Right lobe of liver (tissue), 4 donors: Measurements from ENCODE around the gene WDR48.

Experiments used
- CTCF ChIP-seq, 4 donors: fragments of 200-600 bp in 3 of 4; fragments of 450-650 bp in 1 of 4; IDR thresholded peaks; one replicate each; pipeline versions ENCODE4 v1.5.1 to v1.8.0; 2016 to 2022; ENCODE audit warnings: antibody characterized with exemption in 4 of 4, mild to moderate bottlenecking in 2 of 4
- POLR2A ChIP-seq: fragments of 450-650 bp; IDR thresholded peaks from one replicate; pipeline ENCODE4 v1.6.1; 2017; ENCODE audit warnings: antibody characterized with exemption, mild to moderate bottlenecking
- donor health status: DM: no; HTN: no; CAD: no.
- donor health status: DM: no; HTN: no; CAD: no.
- donor health status: DM: no; HTN: yes; CAD: no.

DNA sequence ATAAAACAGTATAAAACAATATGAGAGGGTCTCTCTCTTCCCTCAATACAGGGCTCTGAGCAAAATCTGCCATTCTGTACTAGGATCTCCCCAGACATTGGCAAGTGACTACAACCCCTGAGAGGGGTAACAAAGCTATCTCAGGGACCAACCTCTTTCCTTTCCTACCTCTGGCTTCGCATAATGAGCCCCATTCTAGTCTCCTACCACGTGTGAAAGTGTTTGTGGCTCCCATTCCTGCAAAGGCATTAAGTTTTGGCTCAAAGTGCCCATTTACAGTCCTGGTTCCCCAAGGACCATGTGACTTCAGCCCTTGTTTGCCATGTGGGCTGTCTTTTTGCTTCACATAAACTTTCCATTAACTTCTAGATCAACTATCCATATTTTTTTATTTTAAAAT, 46.5 kb upstream of the WDR48 start:
- TF ChIP-seq POLR2A, result no peak
- no peak for TF ChIP-seq CTCF (IDR thresholded peaks at IDR 0.05)
